Endothelial cell of umbilical vein (primary cell): ENCODE measurements around the gene GRHPR. TPM values are rescaled to one million over a fixed set of nuclear protein-coding genes. Genes with fewer than 3 reads are reported as not detected.

ENCODE experiments used
- BruUV-seq: library from RNA; stranded (reverse); fragments of 400-500 nt; replicated peaks from 2 replicates; lab custom pipeline; 2021; lab: Mats Ljungman, UMichigan
- CTCF ChIA-PET: fragments of 300-600, 350-600 bp; sonication (Branson Sonifier 250); formaldehyde crosslinking; loops from one replicate; lab custom pipeline; 2021; ENCODE audit warnings: antibody characterized with exemption, inconsistent platforms; lab: Charles Lee
- POLR2A ChIA-PET: fragments of 300-600, 350-600 bp; sonication (Branson Sonifier 250); formaldehyde crosslinking; loops from one replicate; lab custom pipeline; 2021; ENCODE audit warnings: antibody characterized with exemption, inconsistent platforms; lab: Charles Lee
- DNase-seq: peaks from one replicate; pipeline ENCODE4 v3.0.0-alpha.2; 2011; ENCODE audit warnings: low read depth, low spot score
- FAIRE-seq: peaks from 2 replicates; lab custom pipeline; 2011; peaks lifted over from hg19 to GRCh38; lab: Jason Lieb, UNC
- H2AFZ ChIP-seq: 2 replicates; pipeline ENCODE4 v1.6.0; 2012; ENCODE audit warnings: low read depth, low read length, control low read depth, inconsistent platforms
- H3K27ac ChIP-seq: 2 replicates; pipeline ENCODE4 v1.5.1; 2011; ENCODE audit warnings: low read depth, mild to moderate bottlenecking, control low read depth, low read length, moderate library complexity; ENCODE audit not compliant: insufficient read depth
- H3K27me3 ChIP-seq, 2 experiments: 2 replicates each; pipeline versions ENCODE4 v1.6.0 to v1.6.1; 2011; ENCODE audit warnings: low read length in 2 of 2, mixed read lengths in 1 of 2; ENCODE audit not compliant: control insufficient read depth in 2 of 2, insufficient read depth in 2 of 2
- H3K36me3 ChIP-seq, 2 experiments: 2 replicates in 1 of 2; 3 replicates in 1 of 2; pipeline ENCODE4 v1.5.1; 2011; ENCODE audit warnings: low read length in 2 of 2, mild to moderate bottlenecking in 1 of 2, moderate library complexity in 1 of 2; ENCODE audit not compliant: control insufficient read depth in 2 of 2, insufficient read depth in 2 of 2; ENCODE audit errors: extremely low read depth in 1 of 2
- H3K4me1 ChIP-seq: 3 replicates; pipeline ENCODE4 v1.5.1; 2011; ENCODE audit warnings: mild to moderate bottlenecking, low read length; ENCODE audit not compliant: control insufficient read depth, insufficient read depth; ENCODE audit errors: extremely low read depth
- H3K4me2 ChIP-seq: 2 replicates; pipeline ENCODE4 v1.6.1; 2011; ENCODE audit warnings: low read length, control low read depth, mixed read lengths; ENCODE audit not compliant: insufficient read depth
- H3K4me3 ChIP-seq, 3 experiments: fragments of 200-600 bp in 1 of 3; sonication (generic), shearing (Covaris generic) in 1 of 3; replicated peaks in 1 of 3; 2 replicates each; pipeline ENCODE4 v1.5.1; 2011 to 2016; ENCODE audit warnings: control low read depth in 3 of 3, low read length in 3 of 3, mild to moderate bottlenecking in 2 of 3, inconsistent platforms in 1 of 3, low read depth in 1 of 3, moderate library complexity in 1 of 3; ENCODE audit not compliant: insufficient read depth in 1 of 3
- H3K79me2 ChIP-seq: 2 replicates; pipeline ENCODE4 v1.6.0; 2012; ENCODE audit warnings: low read length, inconsistent platforms; ENCODE audit not compliant: control insufficient read depth, insufficient read depth
- H3K9ac ChIP-seq: replicated peaks from 2 replicates; pipeline ENCODE3; 2011; ENCODE audit warnings: low read length, control low read depth; ENCODE audit not compliant: insufficient read depth; ENCODE audit errors: extremely low read depth
- H3K9me1 ChIP-seq: replicated peaks from 3 replicates; pipeline ENCODE4 v1.6.0; 2011; ENCODE audit warnings: mild to moderate bottlenecking, low read length; ENCODE audit not compliant: control insufficient read depth, insufficient read depth; ENCODE audit errors: extremely low read depth
- H3K9me3 ChIP-seq: replicated peaks from 2 replicates; pipeline ENCODE4 v1.5.1; 2012; ENCODE audit warnings: low read length, inconsistent platforms; ENCODE audit not compliant: control insufficient read depth, insufficient read depth
- H4K20me1 ChIP-seq: replicated peaks from 2 replicates; pipeline ENCODE3; 2011; ENCODE audit warnings: mild to moderate bottlenecking, low read length; ENCODE audit not compliant: control insufficient read depth, insufficient read depth; ENCODE audit errors: extremely low read depth
- CTCF ChIP-seq, 2 donors: IDR thresholded peaks; 1 replicate in 1 of 2; 2 replicates in 1 of 2; pipeline ENCODE4 v1.5.1; 2011; ENCODE audit warnings: low read length in 2 of 2, mild to moderate bottlenecking in 2 of 2, moderate library complexity in 2 of 2, control low read depth in 1 of 2, inconsistent platforms in 1 of 2, low read depth in 1 of 2; ENCODE audit not compliant: insufficient read depth in 1 of 2; ENCODE audit errors: extremely low read depth in 1 of 2
- EZH2 ChIP-seq: IDR thresholded peaks from 2 replicates; pipeline ENCODE4 v1.6.1; 2012; ENCODE audit warnings: borderline replicate concordance, low read depth, mild to moderate bottlenecking, moderate library complexity, low read length, inconsistent platforms; ENCODE audit not compliant: severe bottlenecking
- FOS ChIP-seq: IDR thresholded peaks from 2 replicates; pipeline ENCODE4 v1.6.1; 2011; ENCODE audit warnings: mild to moderate bottlenecking, low read length, moderate library complexity, borderline replicate concordance; ENCODE audit not compliant: insufficient read depth
- GATA2 ChIP-seq: IDR thresholded peaks from 2 replicates; pipeline ENCODE4 v1.7.0; 2011; ENCODE audit warnings: low read depth, mild to moderate bottlenecking, moderate library complexity, mixed read lengths, low read length; ENCODE audit not compliant: insufficient read length, insufficient read depth
- JUN ChIP-seq: IDR thresholded peaks from 2 replicates; pipeline ENCODE4 v1.6.1; 2011; ENCODE audit warnings: borderline replicate concordance, low read depth; ENCODE audit not compliant: insufficient read length, insufficient read depth
- MAX ChIP-seq: IDR thresholded peaks from 2 replicates; pipeline ENCODE4 v1.6.1; 2011; ENCODE audit not compliant: insufficient read depth, insufficient read length
- MYC ChIP-seq: IDR thresholded peaks from one replicate; pipeline ENCODE4 v1.6.1; 2011; ENCODE audit warnings: mild to moderate bottlenecking, low read depth, low read length
- POLR2A ChIP-seq: IDR thresholded peaks from 2 replicates; pipeline ENCODE4 v1.6.1; 2012; ENCODE audit warnings: low read depth, mild to moderate bottlenecking, control low read depth, low read length
- POLR2AphosphoS5 ChIP-seq: IDR thresholded peaks from 2 replicates; pipeline ENCODE4 v1.6.1; 2012; ENCODE audit warnings: low read depth, mild to moderate bottlenecking, control low read depth, low read length, moderate library complexity; ENCODE audit not compliant: insufficient read depth
- dilution Hi-C: fragments of 300-500 bp; cut with MboI; formaldehyde crosslinking; loops from one replicate; pipeline ENCODE4 v1.15.0; 2019; ENCODE audit warnings: low sequenced_read_pairs; ENCODE audit not compliant: extremely low pct_ligation_motif_present
- intact Hi-C: fragments of 100-400 bp; cut with micrococcal nuclease; formaldehyde crosslinking; loops from one replicate; pipeline ENCODE4 v1.10.0; 2022
- polyA plus RNA-seq, 4 experiments: library from polyadenylated mRNA; depleted of rRNA in 3 of 4; stranded (reverse) in 3 of 4; unstranded in 1 of 4; fragments of >200 nt; gene quantifications; 2 replicates each; pipeline versions ENCODE4 v1.2.1 to v1.2.3, GENCODE V29; 2011 to 2012; ENCODE audit warnings: missing spikeins in 1 of 4
- total RNA-seq: library from RNA; stranded (reverse); gene quantifications from 2 replicates; pipeline ENCODE4 v1.2.3, GENCODE V29; 2021

The GRHPR gene
- total and polyA plus RNA-seq, 2 donors (not counting 3 experiments of a cell fraction or from before 2014, with no cell fraction given), result 91.2 to 247 TPM

DNA sequence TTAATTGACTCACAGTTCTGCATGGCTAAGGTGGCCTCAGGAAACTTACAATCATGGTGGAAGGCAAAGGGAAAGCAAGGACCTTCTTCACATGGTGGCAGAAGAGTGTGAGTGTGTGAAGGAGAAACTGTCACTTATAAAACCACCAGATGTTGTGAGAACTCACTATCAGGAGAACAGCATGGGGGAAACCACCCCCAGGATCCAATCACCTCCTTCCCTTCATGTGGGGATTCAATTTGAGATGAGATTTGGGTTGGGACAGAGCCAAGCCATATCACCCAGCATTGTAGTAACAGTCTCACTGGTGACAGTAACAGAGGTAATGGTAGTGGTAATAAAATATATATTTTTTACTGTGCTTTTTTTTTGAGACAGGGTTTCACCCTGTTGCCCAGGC is 24.6 kb downstream of the GRHPR start:
- Histone ChIP-seq H3K9me1 (no peaks in the 10 kb centered on the region), H3K4me2 (no peak overlapping the region), H3K4me1 (no peaks in the 10 kb centered on the region), H3K4me3 (no peak overlapping the region), H4K20me1 (peaks cover 5% of the 10 kb centered on the region), H2AFZ (no peak overlapping the region), H3K27me3 (no peaks in the 10 kb centered on the region), H3K9ac (no peak overlapping the region), H3K36me3 (peaks cover 0 to 5% of the 10 kb centered on the region in 2 experiments), H3K79me2 (peaks cover 37% of the 10 kb centered on the region), H3K9me3 (no peaks in the 10 kb centered on the region), H3K27ac (no peak overlapping the region)
- no TSS peak for BruUV-seq
- TF ChIP-seq POLR2AphosphoS5 (no peak), MYC (no peak), GATA2 (no peak), EZH2 (no peak), JUN (no peak), POLR2A (no peak), FOS (no peak), MAX (no peak), CTCF (IDR thresholded peaks at IDR 0.05; ENCODE audit: extremely low read depth in 1 of 2, insufficient read depth in 1 of 2, low read depth in 1 of 2, low read length in 2 of 2) (no peak)
- ChIA-PET POLR2A (no interaction called here), CTCF (interaction anchor here (1.5 kb wide), 1 partner anchor 11 kb away, joined by 3 read pairs; no protein-coding TSS in a partner anchor)
- intact Hi-C loops (no loop called here), dilution Hi-C loops (no loop called here)
- no peak for FAIRE-seq
- DNase-seq, result no peak
